HCT116 (cell line): ENCODE measurements around the gene CDHR3. TPM values are rescaled to one million over a fixed set of nuclear protein-coding genes. Genes with fewer than 3 reads are reported as not detected.

Experiments used
- ATAC-seq: fragments of 200-7000 bp; cut with Tn5 transposase; 2 replicates; pipeline ENCODE4 v1.9.1; 2020; ENCODE audit warnings: mild to moderate bottlenecking, moderate library complexity
- BruUV-seq: library from RNA; stranded (reverse); fragments of 400-500 nt; replicated peaks from 2 replicates; lab custom pipeline; 2021; lab: Mats Ljungman, UMichigan
- CTCF ChIA-PET: fragments of 300-600 bp; sonication (Branson Sonifier 250); formaldehyde crosslinking; loops from one replicate; lab custom pipeline; 2021; ENCODE audit warnings: antibody characterized with exemption; lab: Charles Lee
- POLR2A ChIA-PET: fragments of 300-600, 350-600 bp; sonication (Branson Sonifier 250); formaldehyde crosslinking; loops from one replicate; lab custom pipeline; 2021; ENCODE audit warnings: antibody characterized with exemption; lab: Charles Lee
- RAD21 ChIA-PET, 2 experiments: fragments of 300-600 bp; sonication (Branson Sonifier 250); formaldehyde crosslinking; loops; one replicate each; lab custom pipeline; 2023; ENCODE audit warnings: low total read pairs in 2 of 2; ENCODE audit not compliant: uncharacterized antibody in 2 of 2, unreplicated experiment in 2 of 2, low non-redundant PET in 1 of 2; lab: Charles Lee
- DNase-seq: peaks from one replicate; pipeline ENCODE4 v3.0.0-alpha.2; 2010; ENCODE audit warnings: low read depth, low spot score
- H2AFZ ChIP-seq: fragments of 200-600 bp; shearing (Covaris generic), sonication (generic); 2 replicates; pipeline ENCODE4 v1.6.1; 2017; ENCODE audit warnings: low read depth, mixed run types, mixed read lengths, antibody characterized with exemption, low read length; ENCODE audit not compliant: poor library complexity, severe bottlenecking
- H3K27ac ChIP-seq: 2 replicates; pipeline ENCODE4 v1.5.1; 2012; ENCODE audit warnings: low read depth, low read length
- H3K27me3 ChIP-seq: fragments of 200-600 bp; sonication (generic); 2 replicates; pipeline ENCODE4 v1.6.1; 2016; ENCODE audit warnings: mixed run types, low read length, mixed read lengths; ENCODE audit not compliant: insufficient read depth
- H3K36me3 ChIP-seq, 2 experiments: fragments of 200-500 bp in 1 of 2; fragments of 200-600 bp in 1 of 2; sonication (Bioruptor generic) in 1 of 2; sonication (generic) in 1 of 2; 2 replicates each; pipeline versions ENCODE4 v1.5.1 to v1.6.1; 2014 to 2016; ENCODE audit warnings: low read length in 2 of 2, inconsistent platforms in 1 of 2, mixed read lengths in 1 of 2, mixed run types in 1 of 2; ENCODE audit not compliant: insufficient read depth in 2 of 2, control insufficient read depth in 1 of 2
- H3K4me1 ChIP-seq, 2 experiments: fragments of 200-600 bp in 1 of 2; sonication (generic) in 1 of 2; 2 replicates each; pipeline versions ENCODE4 v1.5.1 to v1.6.1; 2012 to 2017; ENCODE audit warnings: low read length in 2 of 2, inconsistent platforms in 1 of 2, mild to moderate bottlenecking in 1 of 2, mixed read lengths in 1 of 2, mixed run types in 1 of 2, moderate library complexity in 1 of 2; ENCODE audit not compliant: insufficient read depth in 2 of 2, control insufficient read depth in 1 of 2
- H3K4me2 ChIP-seq: fragments of 200-600 bp; sonication (generic); 2 replicates; pipeline ENCODE4 v1.6.1; 2017; ENCODE audit warnings: mixed run types, low read length, mixed read lengths
- H3K4me3 ChIP-seq, 2 experiments: fragments of 200-600 bp in 1 of 2; sonication (generic) in 1 of 2; replicated peaks in 1 of 2; 2 replicates each; pipeline ENCODE4 v1.5.1; 2011 to 2016; ENCODE audit warnings: low read length in 2 of 2, control low read depth in 1 of 2, low read depth in 1 of 2, mild to moderate bottlenecking in 1 of 2, mixed read lengths in 1 of 2, mixed run types in 1 of 2
- H3K79me2 ChIP-seq: fragments of 200-600 bp; sonication (generic); 2 replicates; pipeline ENCODE4 v1.6.1; 2017; ENCODE audit warnings: mild to moderate bottlenecking, mixed run types, low read length, moderate library complexity, mixed read lengths; ENCODE audit not compliant: insufficient read depth
- H3K9ac ChIP-seq: fragments of 200-600 bp; sonication (generic); 2 replicates; pipeline ENCODE4 v1.6.1; 2016; ENCODE audit warnings: low read length, mixed read lengths
- H3K9me2 ChIP-seq: fragments of 200-600 bp; sonication (generic), shearing (Covaris generic); 2 replicates; pipeline ENCODE4 v1.6.1; 2017; ENCODE audit warnings: mixed run types, mild to moderate bottlenecking, moderate library complexity; ENCODE audit not compliant: insufficient read depth
- H3K9me3 ChIP-seq, 2 experiments: fragments of 200-500 bp in 1 of 2; fragments of 200-600 bp in 1 of 2; sonication (Bioruptor generic) in 1 of 2; sonication (generic) in 1 of 2; 2 replicates each; pipeline ENCODE4 v1.6.1; 2014 to 2017; ENCODE audit warnings: low read length in 2 of 2, mixed read lengths in 2 of 2, inconsistent platforms in 1 of 2, low read depth in 1 of 2, mild to moderate bottlenecking in 1 of 2, mixed run types in 1 of 2, moderate library complexity in 1 of 2; ENCODE audit not compliant: control insufficient read depth in 1 of 2, insufficient read depth in 1 of 2
- H4K20me1 ChIP-seq: fragments of 200-600 bp; sonication (generic), shearing (Covaris generic); 2 replicates; pipeline ENCODE4 v1.6.1; 2017; ENCODE audit warnings: mixed run types, mild to moderate bottlenecking, moderate library complexity; ENCODE audit not compliant: insufficient read depth
- CEBPB ChIP-seq: IDR thresholded peaks from 2 replicates; pipeline ENCODE4 v1.6.1; 2012; ENCODE audit warnings: low read depth
- EGR1 ChIP-seq: IDR thresholded peaks from 2 replicates; pipeline ENCODE4 v1.6.1; 2012; ENCODE audit warnings: low read depth
- JUND ChIP-seq: IDR thresholded peaks from 2 replicates; pipeline ENCODE4 v1.6.1; 2012
- POLR2A ChIP-seq: IDR thresholded peaks from 2 replicates; pipeline ENCODE4 v1.7.0; 2011; ENCODE audit warnings: borderline replicate concordance; ENCODE audit not compliant: insufficient read depth, insufficient read length; ENCODE audit errors: extremely low read depth
- RAD21 ChIP-seq: IDR thresholded peaks from 2 replicates; pipeline ENCODE4 v1.6.1; 2012; ENCODE audit warnings: low read depth, mild to moderate bottlenecking
- SP1 ChIP-seq: IDR thresholded peaks from 2 replicates; pipeline ENCODE4 v1.6.1; 2012; ENCODE audit warnings: low read depth
- SRF ChIP-seq: IDR thresholded peaks from 2 replicates; pipeline ENCODE4 v1.6.1; 2012; ENCODE audit warnings: low read depth
- TCF7L2 ChIP-seq: IDR thresholded peaks from 2 replicates; pipeline ENCODE4 v1.7.0; 2011; ENCODE audit warnings: borderline replicate concordance, inconsistent platforms; ENCODE audit not compliant: insufficient read depth, insufficient read length; ENCODE audit errors: extremely low read depth
- YY1 ChIP-seq: IDR thresholded peaks from 2 replicates; pipeline ENCODE4 v1.6.1; 2011; ENCODE audit warnings: low read length, low read depth, moderate library complexity, mild to moderate bottlenecking; ENCODE audit not compliant: insufficient replicate concordance; ENCODE audit errors: extremely low read depth
- ZBTB33 ChIP-seq: IDR thresholded peaks from 2 replicates; pipeline ENCODE4 v1.6.1; 2011; ENCODE audit warnings: mild to moderate bottlenecking, low read length, moderate library complexity; ENCODE audit not compliant: insufficient replicate concordance; ENCODE audit errors: extremely low read depth
- ZFX ChIP-seq: fragments of 450-650 bp; IDR thresholded peaks from 2 replicates; pipeline ENCODE4 v1.6.1; 2017
- intact Hi-C: fragments of 100-400 bp; cut with micrococcal nuclease; formaldehyde crosslinking; loops from 2 replicates; pipeline ENCODE4 v1.10.0; 2022
- total RNA-seq: library from RNA; stranded (reverse); gene quantifications from one replicate; pipeline ENCODE4 v1.2.1, GENCODE V29; 2021; ENCODE audit not compliant: unreplicated experiment

CDHR3 gene
- total RNA-seq, 1 experiment from 2014 or later, result 5.5 TPM

DNA sequence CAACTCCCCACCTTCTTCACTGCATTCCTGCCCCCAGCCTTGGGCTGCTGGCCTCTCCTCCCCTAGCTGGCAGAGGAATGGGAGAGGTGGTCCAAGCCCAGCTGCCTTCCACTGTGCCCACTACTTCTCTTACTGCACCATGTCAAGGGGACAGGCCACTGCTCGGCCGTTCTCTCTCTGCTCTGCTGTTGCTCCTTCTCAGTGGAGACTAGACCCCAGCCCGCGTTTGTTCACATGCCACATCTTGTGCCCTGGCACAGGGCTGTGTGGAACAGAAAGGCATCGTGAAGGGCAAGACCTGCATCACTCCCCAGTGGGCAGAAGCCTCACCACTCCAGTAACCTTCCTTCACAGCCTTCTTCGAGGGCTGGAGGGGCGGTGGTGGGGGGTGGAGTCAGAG, 711 bp upstream of the CDHR3 start:
- Histone ChIP-seq H3K9ac (no peak overlapping the region), H3K36me3 (no peaks in the 10 kb centered on the region), H3K27me3 (no peaks in the 10 kb centered on the region; the same call in 1 of the 2 replicates), H3K4me3 (no peak overlapping the region), H3K4me2 (no peak overlapping the region), H3K9me2 (no peaks in the 10 kb centered on the region), H4K20me1 (no peaks in the 10 kb centered on the region), H3K27ac (no peak overlapping the region), H3K9me3 (no peaks in the 10 kb centered on the region), H2AFZ (no peak overlapping the region), H3K79me2 (no peaks in the 10 kb centered on the region), H3K4me1 (no peaks in the 10 kb centered on the region)
- RAD21 ChIA-PET, result no interaction called here
- DNase-seq (no peak), ATAC-seq (no peak)
- intact Hi-C loops, result no loop called here
- BruUV-seq, result no TSS peak
- TF ChIP-seq TCF7L2 (no peak), ZBTB33 (no peak), JUND (no peak), YY1 (no peak), EGR1 (no peak)
- CTCF ChIA-PET, result no interaction called here
- POLR2A ChIA-PET, result no interaction called here

DNA sequence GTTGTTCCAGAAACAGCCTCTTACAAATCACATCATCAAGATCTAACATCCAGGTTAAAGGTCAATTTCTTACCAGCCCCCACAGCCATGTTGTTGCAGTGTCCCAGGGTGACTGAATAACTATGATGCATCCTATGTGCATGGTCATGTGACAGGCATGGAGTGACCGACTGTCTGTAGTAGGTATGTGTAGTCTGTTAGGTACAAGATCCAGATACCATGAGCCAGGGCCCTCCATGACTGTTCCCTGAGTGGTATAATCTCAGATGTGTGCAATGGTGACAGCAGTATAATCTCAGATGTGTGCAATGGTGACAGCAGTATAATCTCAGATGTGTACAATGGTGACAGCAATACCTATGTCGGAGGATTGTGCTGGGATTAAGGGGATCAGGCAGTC, 8.8 kb downstream of the CDHR3 start:
- no TSS peak for BruUV-seq
- H3K4me1 ChIP-seq, result no peaks in the 10 kb centered on the region

More for the DNA sequence above, 8.8 kb downstream of the CDHR3 start:
- ChIA-PET POLR2A (no interaction called here), RAD21 (no interaction called here), CTCF (no interaction called here)
- Histone ChIP-seq H3K27ac (no peak overlapping the region), H3K4me3 (no peak overlapping the region), H2AFZ (no peak overlapping the region), H3K79me2 (no peaks in the 10 kb centered on the region), H3K4me2 (no peak overlapping the region), H3K27me3 (no peaks in the 10 kb centered on the region), H3K9me3 (no peaks in the 10 kb centered on the region), H4K20me1 (no peaks in the 10 kb centered on the region), H3K9me2 (no peaks in the 10 kb centered on the region), H3K36me3 (no peaks in the 10 kb centered on the region), H3K9ac (no peak overlapping the region)
- TF ChIP-seq CEBPB (no peak), EGR1 (no peak), ZBTB33 (no peak), JUND (no peak), RAD21 (no peak), ZFX (no peak), SP1 (no peak), YY1 (no peak), POLR2A (no peak), SRF (no peak)
- no peak for DNase-seq
- ATAC-seq, result no peak
- intact Hi-C loops, result no loop called here
